ENCODE measurements around the gene DNER. TPM values are rescaled to one million over a fixed set of nuclear protein-coding genes. Genes with fewer than 3 reads are reported as not detected.

The DNER gene
- total and polyA plus RNA-seq, 10 of the 15 experiments (the other 5 are each of a cell fraction or from before 2014, with no cell fraction given): 0.04 to 0.08 (median 0.07) TPM; not detected in 7

GRCh38 chr2:229543176-229543873, 171.0 kb downstream of the DNER start (continued):
- no peak for TF ChIP-seq ZNF592 (IDR thresholded peaks at IDR 0.05)

- Histone ChIP-seq H2AFZ (ENCODE audit: control insufficient read depth, low read depth, low read length) (no peak overlapping the region), H3K27ac (ENCODE audit: control insufficient read depth, insufficient read depth) (no peak overlapping the region), H3K79me2 (ENCODE audit: control insufficient read depth, insufficient read depth, low read length) (no peaks in the 10 kb centered on the region), H3K9me3 (replicated peaks; ENCODE audit: control insufficient read depth, insufficient read depth, low read length) (no peaks in the 10 kb centered on the region), H3K4me1 (ENCODE audit: control insufficient read depth, insufficient read depth, low read length) (no peaks in the 10 kb centered on the region), H3K4me3 (no peak overlapping the region), H3K9ac (ENCODE audit: control insufficient read depth, insufficient read depth, low read length) (no peak overlapping the region), H3K36me3 (ENCODE audit: control insufficient read depth in 2 of 2, insufficient read depth in 2 of 2, low read length in 1 of 2) (no peaks in the 10 kb centered on the region), H3K27me3 (replicated peaks in 1 of 2; ENCODE audit: control insufficient read depth in 2 of 2, insufficient read depth in 2 of 2, low read length in 1 of 2) (no peaks in the 10 kb centered on the region; a peak in 1 of 4 replicates), H4K20me1 (ENCODE audit: control insufficient read depth, insufficient read depth) (no peaks in the 10 kb centered on the region), H3K4me2 (ENCODE audit: control insufficient read depth, insufficient read depth) (no peak overlapping the region)
- no peak for TF ChIP-seq SREBF1 (IDR thresholded peaks at IDR 0.05; ENCODE audit: low read length)
- no peak for TF ChIP-seq WRNIP1 (IDR thresholded peaks at IDR 0.05; ENCODE audit: borderline replicate concordance, low read depth, low read length)
- no peak for TF ChIP-seq POU2F2 (IDR thresholded peaks at IDR 0.05; ENCODE audit: borderline replicate concordance, low read depth, low read length)
- TF ChIP-seq MAX (IDR thresholded peaks at IDR 0.05; ENCODE audit: low read depth, low read length): no peak
- no peak for TF ChIP-seq ATF3 (IDR thresholded peaks at IDR 0.05; ENCODE audit: borderline replicate concordance, extremely low read depth, low read depth, low read length)
- TF ChIP-seq USF2 (IDR thresholded peaks at IDR 0.05; ENCODE audit: borderline replicate concordance, low read depth, low read length): no peak
- no peak for TF ChIP-seq EGR1 (IDR thresholded peaks at IDR 0.05; ENCODE audit: borderline replicate concordance in 1 of 2, low read depth in 2 of 2, low read length in 2 of 2)
- TF ChIP-seq MYB (IDR thresholded peaks at IDR 0.05; ENCODE audit: borderline replicate concordance, low read depth, low read length): no peak
- TF ChIP-seq RBBP5 (conservative IDR thresholded peaks at IDR 0.05): no peak
- ChIA-PET SMC1A (ENCODE audit: uncharacterized antibody, unreplicated experiment) (no interaction called here), CTCF (no interaction called here), RAD21 (ENCODE audit: unreplicated experiment) (no interaction called here), POLR2A (no interaction called here)
- DNase-seq (ENCODE audit: low read depth, low spot score) (no peak), FAIRE-seq (no peak), ATAC-seq (no peak)
- WGBS (ENCODE audit: insufficient coverage, insufficient replicate concordance, low lambda C conversion rate, missing lambda C conversion rate): 30% methylated on average over 8 of the region's 8 CpGs
- intact Hi-C loops (cut with micrococcal nuclease; ENCODE audit: unreplicated experiment) (no loop called here), in situ Hi-C loops (cut with MboI) (no loop called here)
- BruUV-seq (replicated peaks): no TSS peak
These were observed 174.7 kb downstream of the DNER start for GRCh38 chr2:229539628-229540027.
